Ovary (tissue), 3 donors: ENCODE data around the gene MLNR.

Experiments
- EP300 ChIP-seq: sonication (generic); formaldehyde crosslinking; IDR thresholded peaks from one replicate; pipeline ENCODE4 v1.6.1; 2017; ENCODE audit warnings: antibody characterized with exemption
- POLR2A ChIP-seq: fragments of 450-650 bp; IDR thresholded peaks from one replicate; pipeline ENCODE4 v1.6.1; 2017; ENCODE audit warnings: antibody characterized with exemption, mild to moderate bottlenecking, moderate library complexity
- TF ChIP-seq, protein P1 (sequence below), 3 donors: fragments of 450-650 bp in 2 of 3; fragments of 200-600 bp in 1 of 3; IDR thresholded peaks; one replicate each; pipeline versions ENCODE4 v1.5.1 to v1.8.0; 2016 to 2022; ENCODE audit warnings: antibody characterized with exemption in 3 of 3, mild to moderate bottlenecking in 1 of 3
- donor health status: DM: no; HTN: no; CAD: no.

DNA sequence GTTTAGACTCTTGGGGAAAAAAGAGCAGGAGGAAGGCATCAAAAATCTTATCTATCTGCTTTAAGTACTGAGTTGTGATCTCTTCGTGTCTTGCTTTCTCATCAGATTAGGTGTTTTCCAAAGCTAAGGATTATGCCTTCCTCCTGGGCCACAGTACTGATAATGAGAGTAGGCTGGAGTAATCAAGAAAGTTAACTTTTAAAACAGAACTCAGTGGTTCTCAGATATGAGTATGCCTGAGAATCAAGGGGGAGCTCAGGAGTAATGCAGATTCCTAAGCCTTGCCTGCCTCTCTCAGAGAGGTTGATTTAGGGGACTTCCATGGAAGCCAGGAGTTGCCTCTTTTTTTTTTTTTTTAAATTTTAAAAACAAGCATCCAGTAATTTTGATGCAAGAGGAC lies 51.1 kb downstream of the MLNR start:
- TF ChIP-seq, protein P1, sequence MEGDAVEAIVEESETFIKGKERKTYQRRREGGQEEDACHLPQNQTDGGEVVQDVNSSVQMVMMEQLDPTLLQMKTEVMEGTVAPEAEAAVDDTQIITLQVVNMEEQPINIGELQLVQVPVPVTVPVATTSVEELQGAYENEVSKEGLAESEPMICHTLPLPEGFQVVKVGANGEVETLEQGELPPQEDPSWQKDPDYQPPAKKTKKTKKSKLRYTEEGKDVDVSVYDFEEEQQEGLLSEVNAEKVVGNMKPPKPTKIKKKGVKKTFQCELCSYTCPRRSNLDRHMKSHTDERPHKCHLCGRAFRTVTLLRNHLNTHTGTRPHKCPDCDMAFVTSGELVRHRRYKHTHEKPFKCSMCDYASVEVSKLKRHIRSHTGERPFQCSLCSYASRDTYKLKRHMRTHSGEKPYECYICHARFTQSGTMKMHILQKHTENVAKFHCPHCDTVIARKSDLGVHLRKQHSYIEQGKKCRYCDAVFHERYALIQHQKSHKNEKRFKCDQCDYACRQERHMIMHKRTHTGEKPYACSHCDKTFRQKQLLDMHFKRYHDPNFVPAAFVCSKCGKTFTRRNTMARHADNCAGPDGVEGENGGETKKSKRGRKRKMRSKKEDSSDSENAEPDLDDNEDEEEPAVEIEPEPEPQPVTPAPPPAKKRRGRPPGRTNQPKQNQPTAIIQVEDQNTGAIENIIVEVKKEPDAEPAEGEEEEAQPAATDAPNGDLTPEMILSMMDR (IDR thresholded peaks at IDR 0.05), result no peak
- no peak for TF ChIP-seq EP300
- TF ChIP-seq POLR2A, result no peak
